GM23338 (cell line): ENCODE data around the gene SV2A. TPM values are rescaled to one million over a fixed set of nuclear protein-coding genes. Genes with fewer than 3 reads are reported as not detected.

ENCODE experiments used
- ATAC-seq: fragments of 200-7000 bp; cut with Tn5 transposase; 3 replicates; pipeline ENCODE4 v1.9.1; 2020
- DNase-seq: peaks from one replicate; pipeline ENCODE4 v3.0.0-alpha.2; 2015; ENCODE audit warnings: low spot score
- H2AFZ ChIP-seq: fragments of 200-600 bp; sonication (generic); 2 replicates; pipeline ENCODE4 v1.8.0; 2016; ENCODE audit warnings: antibody characterized with exemption, mild to moderate bottlenecking, moderate library complexity
- H3F3A ChIP-seq: fragments of 200-600 bp; sonication (generic); replicated peaks from 2 replicates; pipeline ENCODE4 v1.8.0; 2017; ENCODE audit warnings: antibody characterized with exemption, mixed run types, low read depth
- H3K27ac ChIP-seq: fragments of 200-600 bp; sonication (generic); 2 replicates; pipeline ENCODE4 v1.6.1; 2016; ENCODE audit warnings: low read depth
- H3K27me3 ChIP-seq: fragments of 200-600 bp; sonication (generic); 2 replicates; pipeline ENCODE4 v1.8.0; 2016; ENCODE audit warnings: mild to moderate bottlenecking, mixed run types, moderate library complexity; ENCODE audit not compliant: insufficient read depth
- H3K36me3 ChIP-seq: fragments of 200-600 bp; sonication (generic); 2 replicates; pipeline ENCODE4 v1.8.0; 2016; ENCODE audit warnings: mild to moderate bottlenecking; ENCODE audit not compliant: insufficient read depth
- H3K4me1 ChIP-seq: fragments of 200-600 bp; sonication (generic); 2 replicates; pipeline ENCODE4 v1.8.0; 2016; ENCODE audit warnings: mild to moderate bottlenecking, moderate library complexity; ENCODE audit not compliant: insufficient read depth
- H3K4me2 ChIP-seq: fragments of 200-600 bp; sonication (generic); 2 replicates; pipeline ENCODE4 v1.7.1; 2017; ENCODE audit warnings: mixed run types
- H3K4me3 ChIP-seq: fragments of 200-600 bp; sonication (generic); 2 replicates; pipeline ENCODE4 v1.6.1; 2016; ENCODE audit warnings: mixed run types
- H3K79me2 ChIP-seq: fragments of 200-600 bp; sonication (generic); replicated peaks from 2 replicates; pipeline ENCODE4 v1.8.0; 2017; ENCODE audit warnings: mild to moderate bottlenecking; ENCODE audit not compliant: insufficient read depth
- H3K9me2 ChIP-seq: fragments of 200-600 bp; sonication (generic); 2 replicates; pipeline ENCODE4 v1.8.0; 2017; ENCODE audit not compliant: insufficient read depth
- H4K20me1 ChIP-seq: fragments of 200-600 bp; sonication (generic); replicated peaks from 2 replicates; pipeline ENCODE4 v1.8.0; 2017; ENCODE audit warnings: mild to moderate bottlenecking; ENCODE audit not compliant: insufficient read depth
- H3K27ac Mint-ChIP-seq: 2 replicates; pipeline ENCODE4 v1.8.0; 2020; ENCODE audit warnings: inconsistent platforms, mild to moderate bottlenecking, moderate library complexity, mixed read lengths
- H3K27me3 Mint-ChIP-seq: 3 replicates; pipeline ENCODE4 v1.8.0; 2022; ENCODE audit warnings: low read depth, mild to moderate bottlenecking, moderate library complexity, mixed read lengths, inconsistent platforms; ENCODE audit not compliant: insufficient read depth, poor library complexity
- H3K36me3 Mint-ChIP-seq: 3 replicates; pipeline ENCODE4 v1.8.0; 2021; ENCODE audit warnings: low read depth, mild to moderate bottlenecking, inconsistent platforms, moderate library complexity, mixed read lengths
- H3K4me1 Mint-ChIP-seq: 3 replicates; pipeline ENCODE4 v1.8.0; 2020; ENCODE audit warnings: mild to moderate bottlenecking, inconsistent platforms, mixed read lengths
- H3K4me3 Mint-ChIP-seq: 3 replicates; pipeline ENCODE4 v1.8.0; 2021; ENCODE audit warnings: moderate library complexity, mild to moderate bottlenecking, inconsistent platforms, mixed read lengths
- H3K9me3 Mint-ChIP-seq: 3 replicates; pipeline ENCODE4 v1.8.0; 2020; ENCODE audit warnings: moderate library complexity, mild to moderate bottlenecking, inconsistent platforms, mixed read lengths
- CTCF ChIP-seq, 2 experiments: fragments of 200-600 bp in 1 of 2; sonication (generic) in 1 of 2; conservative IDR thresholded peaks; 2 replicates each; pipeline versions ENCODE4 v1.5.1 to v1.6.1; 2016 to 2017; ENCODE audit warnings: antibody characterized with exemption in 2 of 2, low read depth in 2 of 2, mild to moderate bottlenecking in 2 of 2, moderate library complexity in 1 of 2
- EZH2 ChIP-seq: fragments of 200-600 bp; sonication (generic); IDR thresholded peaks from one replicate; pipeline ENCODE4 v1.8.0; 2017; ENCODE audit warnings: antibody characterized with exemption, mild to moderate bottlenecking, low read depth; ENCODE audit not compliant: unreplicated experiment
- JUNB ChIP-seq: IDR thresholded peaks from one replicate; pipeline ENCODE4 v1.6.1; 2016; ENCODE audit warnings: antibody characterized with exemption; ENCODE audit not compliant: unreplicated experiment
- POLR2AphosphoS5 ChIP-seq: IDR thresholded peaks from 2 replicates; pipeline ENCODE4 v1.6.1; 2016; ENCODE audit warnings: antibody characterized with exemption, low read depth
- ZNF114 ChIP-seq: fragments of 250-450 bp; sonication (Bioruptor Pico); IDR thresholded peaks from 2 replicates; pipeline ENCODE4 v1.5.0; 2020; ENCODE audit warnings: mild to moderate bottlenecking, moderate library complexity
- ZNF331 ChIP-seq: fragments of 250-450 bp; sonication (Bioruptor Pico); IDR thresholded peaks from 2 replicates; pipeline ENCODE4 v1.5.0; 2020; ENCODE audit warnings: low read depth, mild to moderate bottlenecking, moderate library complexity
- long read RNA-seq: library from polyadenylated mRNA; unstranded; transcript quantifications from one replicate; pipeline ENCODE4 v2.0.0, GENCODE V29; 2020; ENCODE audit not compliant: unreplicated experiment
- polyA plus RNA-seq: library from polyadenylated mRNA; unstranded; fragments of >200 nt; fragmentation: Nextera tagmentation; extraction: Ambion mirVana; gene quantifications from 2 replicates; pipeline ENCODE4 v1.2.1, GENCODE V29; 2016
- total RNA-seq: library from RNA; depleted of rRNA; stranded (reverse); fragments of >200 nt; shearing (Covaris generic); gene quantifications from 2 replicates; pipeline ENCODE4 v1.2.3, GENCODE V29; 2014; rRNA removed

Gene SV2A, protein sequence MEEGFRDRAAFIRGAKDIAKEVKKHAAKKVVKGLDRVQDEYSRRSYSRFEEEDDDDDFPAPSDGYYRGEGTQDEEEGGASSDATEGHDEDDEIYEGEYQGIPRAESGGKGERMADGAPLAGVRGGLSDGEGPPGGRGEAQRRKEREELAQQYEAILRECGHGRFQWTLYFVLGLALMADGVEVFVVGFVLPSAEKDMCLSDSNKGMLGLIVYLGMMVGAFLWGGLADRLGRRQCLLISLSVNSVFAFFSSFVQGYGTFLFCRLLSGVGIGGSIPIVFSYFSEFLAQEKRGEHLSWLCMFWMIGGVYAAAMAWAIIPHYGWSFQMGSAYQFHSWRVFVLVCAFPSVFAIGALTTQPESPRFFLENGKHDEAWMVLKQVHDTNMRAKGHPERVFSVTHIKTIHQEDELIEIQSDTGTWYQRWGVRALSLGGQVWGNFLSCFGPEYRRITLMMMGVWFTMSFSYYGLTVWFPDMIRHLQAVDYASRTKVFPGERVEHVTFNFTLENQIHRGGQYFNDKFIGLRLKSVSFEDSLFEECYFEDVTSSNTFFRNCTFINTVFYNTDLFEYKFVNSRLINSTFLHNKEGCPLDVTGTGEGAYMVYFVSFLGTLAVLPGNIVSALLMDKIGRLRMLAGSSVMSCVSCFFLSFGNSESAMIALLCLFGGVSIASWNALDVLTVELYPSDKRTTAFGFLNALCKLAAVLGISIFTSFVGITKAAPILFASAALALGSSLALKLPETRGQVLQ
- 41.7 and 42.5 TPM in 2 replicates for total RNA-seq
- polyA plus RNA-seq = 17.3 and 17.8 TPM in 2 replicates
- long read RNA-seq, partial matches to known transcripts = 6 of 7 reads
- long read RNA-seq, other reads (novel, unspliced or antisense) = 1 of 7 reads

DNA sequence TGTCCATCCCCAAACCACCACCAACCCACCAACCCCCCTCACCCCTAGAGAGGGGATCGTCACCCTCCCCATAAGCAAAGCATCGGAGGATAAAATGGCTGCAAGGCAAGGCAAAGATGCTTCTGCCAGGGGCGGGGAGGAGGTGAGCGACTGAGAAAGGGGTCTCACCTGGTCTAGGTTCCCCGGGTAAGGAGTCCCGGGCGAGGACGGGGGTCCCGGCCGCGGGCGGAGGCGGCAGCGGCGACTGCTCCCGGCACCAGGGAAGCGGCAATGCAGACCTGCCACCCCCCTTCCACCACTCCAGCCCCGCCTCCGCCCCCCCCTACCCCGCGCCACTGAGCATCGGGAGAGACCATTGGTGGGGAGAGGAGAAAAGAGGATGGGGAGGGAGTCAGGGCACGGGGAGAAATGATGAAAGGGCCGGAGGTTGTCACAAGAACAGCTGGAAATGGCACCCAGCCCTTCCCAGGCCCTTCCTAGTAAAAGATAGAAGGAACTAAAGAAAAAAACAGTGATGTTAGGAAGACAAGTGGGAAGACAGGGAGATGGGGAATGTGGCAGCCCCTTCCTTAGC, at the start of gene SV2A:
Gene SV2A, minus strand, starts transcription at position 274 of the 574 bp plus-strand sequence. CDS start 4,004 bp downstream, outside the sequence.
- Histone ChIP-seq H3K4me3 (peak within 1 kb of the TSS; percentile 95), H3K4me1 (peaks cover 20% of the 10 kb centered on the region), H3K27ac (no peak within 1 kb of the TSS), H3K27me3 (no peaks in the 10 kb centered on the region), H3K4me2 (peak within 1 kb of the TSS; percentile 93), H4K20me1 (no peaks in the 10 kb centered on the region; the same call in 1 of the 2 replicates), H3K9me2 (no peaks in the 10 kb centered on the region), H2AFZ (peak within 1 kb of the TSS; percentile 96), H3K79me2 (peaks cover 16% of the 10 kb centered on the region), H3F3A (peaks cover 11% of the 10 kb centered on the region; the same call in 1 of the 2 replicates), H3K36me3 (peaks cover 4% of the 10 kb centered on the region; the same call in 1 of the 2 replicates)
- DNase-seq (peak; percentile 87), ATAC-seq (peak; percentile 87)
- Mint-ChIP-seq H3K27ac (peak within 1 kb of the TSS; percentile 81; the same call in 1 of the 2 replicates), H3K9me3 (no peaks in the 10 kb centered on the region), H3K4me1 (peaks cover 31% of the 10 kb centered on the region), H3K36me3 (peaks cover 19% of the 10 kb centered on the region), H3K27me3 (peaks cover 16% of the 10 kb centered on the region), H3K4me3 (peak within 1 kb of the TSS; percentile 96)
- TF ChIP-seq JUNB = no peak
- no peak for TF ChIP-seq ZNF114
- no peak for TF ChIP-seq ZNF331
- TF ChIP-seq POLR2AphosphoS5 = peak; percentile 61

- H3K36me3 ChIP-seq = peaks cover 21% of the 10 kb centered on the region
- ATAC-seq = no peak; the same call in 2 of the 3 replicates
These were observed 49.4 kb upstream of the SV2A start for GRCh38 chr1:149967041-149967440.

More at GRCh38 chr1:149967041-149967440, 49.4 kb upstream of the SV2A start:
- Mint-ChIP-seq H3K36me3 (peaks cover 41% of the 10 kb centered on the region), H3K4me3 (no peak overlapping the region), H3K27ac (no peak overlapping the region), H3K27me3 (no peaks in the 10 kb centered on the region), H3K4me1 (no peaks in the 10 kb centered on the region), H3K9me3 (no peaks in the 10 kb centered on the region)
- Histone ChIP-seq H2AFZ (no peak overlapping the region), H3K4me2 (no peak overlapping the region), H3K4me1 (no peaks in the 10 kb centered on the region), H3K4me3 (no peak overlapping the region), H3K79me2 (no peaks in the 10 kb centered on the region), H3F3A (0 out of 2 replicates have a peak, but pooled peaks cover 2% of the 10 kb centered on the region), H3K27me3 (no peaks in the 10 kb centered on the region), H4K20me1 (no peaks in the 10 kb centered on the region; the same call in 1 of the 2 replicates), H3K9me2 (no peaks in the 10 kb centered on the region), H3K27ac (no peak overlapping the region)
- no peak for TF ChIP-seq CTCF (conservative IDR thresholded peaks at IDR 0.05; ENCODE audit: low read depth in 2 of 2)
- no peak for TF ChIP-seq EZH2
- no peak for TF ChIP-seq JUNB
- DNase-seq = no peak
